Kidney (tissue), 14 donors: ENCODE measurements around the gene ZNF618. TPM values are rescaled to one million over a fixed set of nuclear protein-coding genes. Genes with fewer than 3 reads are reported as not detected.

Experiments used
- DNase-seq, 5 donors: peaks; one replicate each; pipeline ENCODE4 v3.0.0-alpha.2; 2013 to 2020
- FAIRE-seq: peaks from 2 replicates; lab custom pipeline; 2012; peaks lifted over from hg19 to GRCh38; lab: Jason Lieb, UNC
- H3K27ac ChIP-seq, 2 donors: one replicate each; pipeline ENCODE4 v1.7.0; 2013; ENCODE audit warnings: low read depth in 2 of 2, low read length in 2 of 2, inconsistent platforms in 1 of 2
- H3K27me3 ChIP-seq: one replicate; pipeline ENCODE4 v1.7.1; 2013; ENCODE audit warnings: low read length, inconsistent platforms; ENCODE audit not compliant: control insufficient read depth, insufficient read depth
- H3K36me3 ChIP-seq, 3 donors: one replicate each; pipeline versions ENCODE4 v1.7.0 to v1.7.1; 2013; ENCODE audit warnings: low read length in 3 of 3, control low read depth in 1 of 3, inconsistent platforms in 1 of 3; ENCODE audit not compliant: insufficient read depth in 3 of 3, control insufficient read depth in 2 of 3
- H3K4me1 ChIP-seq, 3 donors: one replicate each; pipeline versions ENCODE4 v1.7.0 to v1.7.1; 2013; ENCODE audit warnings: low read length in 3 of 3, inconsistent platforms in 1 of 3, low read depth in 1 of 3; ENCODE audit not compliant: control insufficient read depth in 2 of 3, insufficient read depth in 2 of 3
- H3K4me3 ChIP-seq, 3 donors: one replicate each; pipeline versions ENCODE4 v1.7.0 to v1.8.1; 2013; ENCODE audit warnings: low read length in 3 of 3, control low read depth in 1 of 3, inconsistent platforms in 1 of 3
- H3K9ac ChIP-seq, 3 donors: one replicate each; pipeline versions ENCODE4 v1.7.0 to v1.7.1; 2013; ENCODE audit warnings: low read length in 3 of 3, control low read depth in 1 of 3, inconsistent platforms in 1 of 3
- H3K9me3 ChIP-seq, 3 donors: one replicate each; pipeline versions ENCODE4 v1.7.0 to v1.7.1; 2013; ENCODE audit warnings: low read length in 3 of 3, control low read depth in 1 of 3, inconsistent platforms in 1 of 3; ENCODE audit not compliant: control insufficient read depth in 2 of 3, insufficient read depth in 1 of 3
- CTCF ChIP-seq: IDR thresholded peaks from 3 replicates; pipeline ENCODE4 v1.5.1; 2012; ENCODE audit warnings: mild to moderate bottlenecking, moderate library complexity, borderline replicate concordance; ENCODE audit not compliant: insufficient read depth; ENCODE audit errors: extremely low read depth
- intact Hi-C: fragments of 100-400 bp; cut with DNase I; formaldehyde crosslinking; loops from one replicate; pipeline ENCODE4 v1.11.1; 2022
- polyA plus RNA-seq: library from polyadenylated mRNA; stranded (reverse); fragments of 350-450 nt; fragmentation: Illumina TruSeq; extraction: RNeasy Lipid Tissue Mini Kit (QIAGEN cat#74804); gene quantifications from one replicate; pipeline ENCODE4 v1.2.3, GENCODE V29; 2014; ENCODE audit warnings: low read depth, low replicate concordance; ENCODE audit not compliant: insufficient read depth
- total RNA-seq: library from RNA; stranded (reverse); fragmentation: NEBNext Ultra II Directional; extraction: Animal tissue kit (Norgen Biotek cat#: 25700); gene quantifications from one replicate; pipeline ENCODE4 v1.2.1, GENCODE V29; 2021
- donor health status: control.
- donor health status: control.
- donor health status: control.
- donor health status: control.
- donor health status: control.
- donor health status: DM: yes; HTN: yes; CAD: no.
- donor health status: Normal renal cell carcinoma (clear cell type).

The ZNF618 gene
- total and polyA plus RNA-seq, 2 donors from 2014 or later, result 5.6 to 31.9 TPM

GRCh38 chr9:113966394-113966793 is 90.3 kb downstream of the ZNF618 start:
- peaks cover 0 to 3% (median 0%) of the 10 kb centered on the region in 3 donors for H3K36me3 ChIP-seq
- DNase-seq (peak in 1 of 5 donors; percentile 23), FAIRE-seq (no peak)
- peaks cover 10 to 43% (median 27%) of the 10 kb centered on the region in 3 donors for H3K4me1 ChIP-seq
- H3K27me3 ChIP-seq, result no peaks in the 10 kb centered on the region
- no peak overlapping the region for H3K9ac ChIP-seq
- peak overlapping the region; percentile 23 to 54 for H3K27ac ChIP-seq
- no peak overlapping the region for H3K4me3 ChIP-seq
- intact Hi-C loops, result no loop called here
- no peak for TF ChIP-seq CTCF
- H3K9me3 ChIP-seq, result peaks cover 0 to 4% (median 1%) of the 10 kb centered on the region in 3 donors

GRCh38 chr9:113967380-113967779 is 91.3 kb downstream of the ZNF618 start:
- FAIRE-seq (no peak), DNase-seq (peak in 1 of 5 donors; percentile 40)
- intact Hi-C loops, result no loop called here
- H3K27ac ChIP-seq, result no peak overlapping the region
- H3K4me3 ChIP-seq, result no peak overlapping the region
- H3K9me3 ChIP-seq, result peaks cover 0 to 4% (median 1%) of the 10 kb centered on the region in 3 donors
- H3K27me3 ChIP-seq, result no peaks in the 10 kb centered on the region
- no peak overlapping the region for H3K9ac ChIP-seq
- H3K36me3 ChIP-seq, result peaks cover 0 to 3% (median 0%) of the 10 kb centered on the region in 3 donors
- H3K4me1 ChIP-seq, result peaks cover 10 to 34% (median 26%) of the 10 kb centered on the region in 3 donors
- no peak for TF ChIP-seq CTCF

- Histone ChIP-seq H3K4me1 (peaks cover 10 to 35% (median 22%) of the 10 kb centered on the region in 3 donors), H3K27ac (no peak overlapping the region), H3K27me3 (no peaks in the 10 kb centered on the region), H3K4me3 (no peak overlapping the region), H3K9ac (no peak overlapping the region), H3K9me3 (peaks cover 0 to 4% (median 1%) of the 10 kb centered on the region in 3 donors), H3K36me3 (peaks cover 0 to 3% (median 0%) of the 10 kb centered on the region in 3 donors)
- DNase-seq (no peak), FAIRE-seq (no peak)
- intact Hi-C loops, result no loop called here
- TF ChIP-seq CTCF, result no peak
These were observed 93.2 kb downstream of the ZNF618 start for GRCh38 chr9:113969343-113969742.

GRCh38 chr9:113973226-113973625 is 97.1 kb downstream of the ZNF618 start:
- H3K9ac ChIP-seq, result no peak overlapping the region
- no peak for TF ChIP-seq CTCF
- H3K27me3 ChIP-seq, result no peaks in the 10 kb centered on the region
- H3K36me3 ChIP-seq, result peaks cover 0 to 3% (median 0%) of the 10 kb centered on the region in 3 donors
- peaks cover 0 to 22% (median 20%) of the 10 kb centered on the region in 3 donors for H3K4me1 ChIP-seq
- DNase-seq (peak in 2 of 5 donors; percentile 29 to 75), FAIRE-seq (no peak)
- no peak overlapping the region for H3K27ac ChIP-seq
- intact Hi-C loops, result no loop called here
- no peak overlapping the region for H3K4me3 ChIP-seq
- peaks cover 0 to 4% (median 1%) of the 10 kb centered on the region in 3 donors for H3K9me3 ChIP-seq
